SKM-1 treated with dmso at 0.1 percent for 144 hours (cell line): Measurements from ENCODE around the gene BRMS1.
A peak's percentile ranks its signal among the peaks of the same experiment; 100 is the strongest.
"Not testable (repeated sequence)": the region's sequence is repeated elsewhere in the genome, so short reads cannot be mapped to it uniquely, and the experiment has no call there.

ENCODE experiments used
- DNase-seq: peaks from one replicate; lab custom pipeline; 2025; ENCODE audit not compliant: unreplicated experiment; lab: John Stamatoyannopoulos, UW

Gene BRMS1

GRCh38 chr11:66311965-66312548 lies 32.8 kb downstream of the BRMS1 start:
- DNase-seq: peak; percentile 84

GRCh38 chr11:66311470-66311964 lies 33.4 kb downstream of the BRMS1 start:
- DNase-seq: no peak

GRCh38 chr11:66310803-66311440 lies 34.0 kb downstream of the BRMS1 start:
- not testable (repeated sequence) for DNase-seq

- no peak for DNase-seq
Measured at GRCh38 chr11:66310324-66310723, 34.6 kb downstream of the BRMS1 start.

GRCh38 chr11:66309475-66309874 lies 35.4 kb downstream of the BRMS1 start:
- no peak for DNase-seq

- DNase-seq: no peak
Measured at GRCh38 chr11:66302656-66303055, 42.2 kb downstream of the BRMS1 start.

GRCh38 chr11:66299186-66299585 lies 45.7 kb downstream of the BRMS1 start:
- DNase-seq: no peak

GRCh38 chr11:66297610-66298009 lies 47.3 kb downstream of the BRMS1 start:
- no peak for DNase-seq

GRCh38 chr11:66294626-66295620 lies 50.0 kb downstream of the BRMS1 start:
- DNase-seq: no peak

GRCh38 chr11:66293777-66294625 lies 50.9 kb downstream of the BRMS1 start:
- DNase-seq: no peak

GRCh38 chr11:66293352-66293751 lies 51.6 kb downstream of the BRMS1 start:
- no peak for DNase-seq

GRCh38 chr11:66292543-66293332 lies 52.2 kb downstream of the BRMS1 start:
- DNase-seq: no peak

GRCh38 chr11:66291706-66292542 lies 53.0 kb downstream of the BRMS1 start, which contains the start of gene TMEM151A:
TSS of gene TMEM151A (plus strand) at chr11:66291894. CDS start at chr11:66292014, 120 bp downstream.
- no peak for DNase-seq

- DNase-seq: no peak
Measured at GRCh38 chr11:66291303-66291705, 53.6 kb downstream of the BRMS1 start.

GRCh38 chr11:66290330-66290621 lies 54.6 kb downstream of the BRMS1 start:
- DNase-seq: no peak

- DNase-seq: peak; percentile 72
Measured at GRCh38 chr11:66289548-66290329, 55.2 kb downstream of the BRMS1 start.

- DNase-seq: peak; percentile 98
Measured at GRCh38 chr11:66288671-66289547, 56.0 kb downstream of the BRMS1 start, which contains the start of gene YIF1A. TSS of gene YIF1A (minus strand) at chr11:66289143. CDS start at chr11:66288985, 158 bp downstream.
